Skin epidermis (tissue), 12 donors: Measurements from ENCODE around the gene RERE.
"Not testable (repeated sequence)": the region's sequence is repeated elsewhere in the genome, so short reads cannot be mapped to it uniquely, and the experiment has no call there.

Experiments used
- H3K27ac ChIP-seq, 21 experiments: fragments of 200-600 bp; sonication (generic) in 11 of 21; one replicate each; pipeline ENCODE4 v1.5.0; 2020; ENCODE audit warnings: mild to moderate bottlenecking in 3 of 21, inconsistent platforms in 2 of 21, moderate library complexity in 2 of 21
- H3K4me3 ChIP-seq, 7 experiments: fragments of 200-600 bp; sonication (generic) in 2 of 7; one replicate each; pipeline ENCODE4 v1.5.0; 2020; ENCODE audit warnings: inconsistent platforms in 2 of 7, mild to moderate bottlenecking in 2 of 7, moderate library complexity in 1 of 7

RERE gene

DNA sequence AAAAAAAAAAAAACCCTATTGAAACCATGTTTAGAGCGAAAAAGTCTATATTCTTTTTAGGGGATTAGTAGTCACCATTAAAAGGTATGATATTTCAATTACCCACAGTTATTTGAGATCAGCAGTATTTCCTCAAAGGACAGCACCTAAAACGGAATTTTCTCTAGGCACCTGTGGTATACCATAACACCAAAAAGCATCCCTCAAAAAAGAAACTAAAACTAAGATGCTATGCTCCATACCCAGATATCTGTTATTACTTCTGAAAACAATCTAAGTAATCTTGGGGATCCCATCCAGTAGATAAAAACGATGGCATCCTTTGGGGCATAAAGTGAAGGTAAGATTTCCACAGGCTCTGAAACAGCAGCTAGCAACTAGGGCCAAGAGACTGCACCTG lies 89.0 kb downstream of the RERE start:
- no peak overlapping the region for H3K4me3 ChIP-seq
- no peak overlapping the region for H3K27ac ChIP-seq

DNA sequence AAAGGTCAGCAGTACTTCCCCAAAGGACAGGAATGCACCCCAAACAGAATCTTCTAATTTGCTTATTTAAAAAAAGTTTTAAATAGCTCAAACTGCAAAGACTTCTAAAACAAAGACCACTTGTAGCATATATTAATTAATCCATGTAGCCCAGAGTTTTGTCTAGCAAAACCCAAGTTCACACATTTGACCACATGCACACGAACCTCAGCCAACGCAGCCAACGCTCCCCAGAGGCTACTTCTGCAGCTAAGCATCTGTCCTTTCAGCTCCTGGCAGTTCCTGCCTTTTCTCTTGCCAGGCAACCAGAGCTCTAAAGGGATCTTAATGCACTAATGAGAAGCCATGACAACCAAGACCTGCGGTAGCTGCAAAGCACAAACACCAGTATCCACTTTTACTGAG lies 89.6 kb downstream of the RERE start:
- no peak overlapping the region for H3K27ac ChIP-seq

DNA sequence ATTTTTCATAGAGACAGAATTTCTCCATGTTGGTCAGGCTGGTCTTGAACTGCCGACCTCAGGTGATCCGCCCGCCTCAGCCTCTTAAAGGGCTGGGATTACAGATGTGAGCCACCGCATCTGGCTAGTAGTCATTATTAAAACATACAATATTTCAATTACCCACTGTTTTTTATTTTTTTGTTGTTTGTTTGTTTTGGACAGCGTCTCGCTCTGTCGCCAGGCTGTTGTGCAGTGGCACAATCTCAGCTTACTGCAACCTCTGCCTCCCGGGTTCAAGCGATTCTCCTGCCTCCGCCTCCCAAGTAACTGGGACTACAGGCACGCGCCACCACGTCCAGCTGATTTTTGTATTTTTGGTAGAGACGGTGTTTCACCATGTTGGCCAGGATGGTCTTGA lies 90.1 kb downstream of the RERE start:
- H3K4me3 ChIP-seq, H3K27ac ChIP-seq: not testable (repeated sequence)

More for the DNA sequence above, 89.6 kb downstream of the RERE start:
- H3K4me3 ChIP-seq, result no peak overlapping the region

DNA sequence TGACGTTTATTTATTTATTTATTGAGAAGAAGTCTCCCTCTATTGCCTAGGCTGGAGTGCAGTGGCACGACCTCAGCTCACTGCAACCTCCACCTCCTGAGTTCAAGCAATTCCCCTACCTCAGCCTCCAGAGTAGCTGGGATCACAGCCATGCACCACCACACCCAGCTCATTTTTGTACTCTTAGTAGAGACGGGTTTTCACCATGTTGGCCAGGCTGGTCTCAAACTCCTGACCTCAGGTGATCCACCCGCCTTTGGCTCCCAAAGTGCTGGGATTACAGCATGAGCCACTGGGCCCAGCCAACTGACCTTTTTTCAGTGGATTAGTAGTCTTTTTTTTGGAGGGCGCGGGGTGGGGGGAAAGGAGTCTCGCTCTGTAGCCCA lies 90.6 kb downstream of the RERE start:
- not testable (repeated sequence) for H3K27ac ChIP-seq, H3K4me3 ChIP-seq

DNA sequence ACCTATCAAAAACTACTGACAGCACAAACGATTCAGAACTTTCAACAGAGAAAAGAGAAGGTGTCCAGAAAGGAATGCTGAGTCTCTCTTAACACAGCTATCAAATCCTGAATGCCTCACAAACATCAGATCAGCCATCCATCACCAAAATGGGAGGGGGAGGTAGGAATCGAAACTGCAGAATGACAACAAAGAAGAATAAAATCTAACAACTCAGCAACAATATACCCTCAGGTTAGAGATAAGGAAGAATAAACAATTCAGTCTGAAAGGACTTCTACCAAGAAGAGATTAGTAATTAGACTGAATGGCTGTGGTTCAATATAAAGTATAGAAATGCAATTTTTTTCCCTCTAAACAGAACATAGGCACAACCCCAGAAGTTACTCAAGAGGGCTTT lies 94.4 kb downstream of the RERE start:
- Histone ChIP-seq H3K4me3 (no peak overlapping the region), H3K27ac (no peak overlapping the region)

DNA sequence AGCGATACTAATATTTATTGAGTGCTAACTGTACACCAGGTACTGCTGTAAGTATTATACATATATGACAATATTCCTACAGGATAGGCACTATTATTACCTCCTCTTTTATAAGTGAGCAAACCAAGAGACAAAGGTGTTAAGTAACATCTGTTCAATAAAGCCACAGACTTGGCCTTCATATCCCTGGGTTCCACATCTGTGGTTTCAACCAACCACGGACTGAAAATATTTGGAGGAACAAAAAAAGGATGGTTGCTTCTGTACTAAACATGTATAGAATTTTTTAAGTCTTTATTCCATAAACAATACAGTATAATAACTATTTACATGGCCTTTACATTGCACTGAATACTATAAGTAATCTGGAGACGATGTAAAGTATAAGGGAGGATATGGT lies 95.1 kb downstream of the RERE start:
- no peak overlapping the region for H3K4me3 ChIP-seq

DNA sequence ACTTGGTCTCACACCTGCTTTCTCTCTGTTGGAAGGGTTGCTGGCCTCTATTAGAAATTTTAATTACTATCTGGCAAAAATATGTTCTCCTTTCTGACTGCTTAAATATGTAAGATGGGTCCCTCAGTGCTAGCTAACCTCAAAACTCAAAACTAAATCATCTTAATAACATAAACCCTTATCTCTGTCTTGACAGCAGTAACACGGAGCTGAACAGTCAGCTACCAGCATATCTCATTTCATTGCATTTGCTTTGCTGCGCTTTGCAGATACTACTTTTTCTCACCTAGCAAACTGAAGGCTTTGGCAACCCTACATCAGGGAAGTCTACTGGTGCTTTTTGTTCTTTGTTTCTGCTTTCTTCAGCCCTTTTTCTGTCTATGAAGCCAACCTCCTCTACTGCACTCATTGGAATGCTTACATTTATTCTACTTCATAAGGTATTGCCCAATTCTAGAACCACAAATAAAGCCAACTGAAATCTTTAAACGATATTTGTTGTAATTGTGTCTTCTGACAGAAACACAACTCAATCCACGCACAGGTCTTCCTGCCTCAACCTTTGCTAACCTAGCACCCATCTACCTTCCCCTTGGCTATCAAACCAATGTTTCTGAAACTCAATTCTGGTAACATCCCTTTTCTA lies 95.6 kb downstream of the RERE start:
- no peak overlapping the region for H3K27ac ChIP-seq

More for the DNA sequence above, 95.1 kb downstream of the RERE start:
- H3K27ac ChIP-seq, result no peak overlapping the region

DNA sequence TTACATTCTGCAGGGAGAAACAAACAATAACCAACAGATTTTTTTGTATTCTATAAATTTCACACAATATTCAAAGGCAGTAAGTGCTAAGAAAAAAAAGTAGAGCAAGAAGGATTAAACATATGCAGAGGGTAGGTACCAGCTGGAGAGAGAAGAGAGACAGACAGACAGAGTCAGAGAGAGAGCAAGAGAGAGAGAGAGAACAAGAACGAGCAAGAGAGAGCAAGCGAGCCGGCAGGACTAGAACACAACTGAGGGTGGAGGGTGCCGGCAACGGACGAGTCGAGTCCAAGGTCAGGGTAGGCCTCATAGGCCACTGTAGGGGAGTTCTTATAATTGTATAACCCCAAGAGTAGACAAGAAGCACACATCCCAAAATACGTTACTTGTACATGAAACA lies 97.1 kb downstream of the RERE start:
- H3K4me3 ChIP-seq, result no peak overlapping the region

More for the DNA sequence above, 95.6 kb downstream of the RERE start:
- H3K4me3 ChIP-seq, result no peak overlapping the region

DNA sequence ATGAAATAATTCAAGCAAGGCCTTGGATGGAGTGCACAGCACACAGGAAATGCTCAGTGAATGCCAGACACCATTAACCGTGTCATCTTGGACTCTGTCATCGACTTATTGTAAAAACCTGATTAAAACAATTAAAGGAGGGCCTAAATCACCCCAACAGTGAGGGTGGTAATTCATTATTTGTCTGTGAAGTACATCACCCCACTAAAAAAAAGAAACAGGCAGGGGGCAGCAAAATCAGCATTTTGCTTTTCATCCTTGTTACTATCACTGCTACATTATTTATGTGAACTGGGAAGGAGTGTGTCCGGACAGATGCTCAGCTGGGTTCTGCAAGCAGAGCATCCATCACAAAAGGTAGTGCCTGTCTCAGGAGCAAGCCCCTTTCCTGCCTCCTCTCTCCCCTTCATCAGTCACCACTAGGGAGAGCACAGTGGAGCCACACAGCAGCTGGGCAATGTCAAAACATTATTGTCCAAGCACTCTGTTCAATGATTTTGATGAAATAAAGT lies 98.5 kb downstream of the RERE start:
- no peak overlapping the region for H3K27ac ChIP-seq
- H3K4me3 ChIP-seq, result no peak overlapping the region

More for the DNA sequence above, 97.1 kb downstream of the RERE start:
- H3K27ac ChIP-seq, result no peak overlapping the region

DNA sequence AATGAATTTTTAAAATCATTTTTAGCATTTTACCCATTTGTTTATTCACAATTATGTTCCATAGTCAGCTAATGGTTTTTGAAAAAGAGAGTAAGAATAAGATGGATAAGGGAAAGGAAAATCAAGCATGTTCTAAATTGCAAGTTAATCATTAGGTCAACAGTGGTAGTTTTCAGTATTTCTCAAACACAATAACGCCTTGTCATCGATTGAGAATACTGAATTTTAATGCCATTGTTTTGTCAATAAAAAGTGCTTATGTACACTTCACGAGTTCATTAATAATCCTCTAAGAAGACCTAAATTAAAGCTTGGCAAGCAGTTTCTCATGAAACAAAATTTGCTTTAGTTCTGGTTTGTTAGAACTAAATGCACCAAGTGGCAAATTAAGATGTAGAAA lies 100.3 kb downstream of the RERE start:
- Histone ChIP-seq H3K4me3 (no peak overlapping the region), H3K27ac (no peak overlapping the region)

DNA sequence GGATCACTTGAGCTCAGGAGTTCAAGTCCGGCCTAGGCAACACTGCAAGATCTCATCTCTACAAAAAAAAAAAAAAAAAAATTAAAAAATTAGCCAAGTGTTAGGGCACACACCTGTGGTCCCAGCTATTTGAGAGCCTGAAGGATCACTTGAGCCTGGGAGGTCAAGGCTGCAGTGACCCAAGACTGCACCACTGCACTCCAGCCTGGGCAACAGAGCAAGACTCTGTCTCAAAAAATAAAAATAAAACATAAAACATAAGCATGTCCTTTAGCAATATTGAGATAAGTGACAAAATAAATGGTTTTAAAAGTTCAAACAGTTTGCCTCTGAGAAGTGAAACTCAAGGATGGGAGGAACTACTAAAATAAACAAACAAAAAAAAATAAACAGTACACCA lies 101.2 kb downstream of the RERE start:
- Histone ChIP-seq H3K27ac (no peak overlapping the region), H3K4me3 (no peak overlapping the region)

DNA sequence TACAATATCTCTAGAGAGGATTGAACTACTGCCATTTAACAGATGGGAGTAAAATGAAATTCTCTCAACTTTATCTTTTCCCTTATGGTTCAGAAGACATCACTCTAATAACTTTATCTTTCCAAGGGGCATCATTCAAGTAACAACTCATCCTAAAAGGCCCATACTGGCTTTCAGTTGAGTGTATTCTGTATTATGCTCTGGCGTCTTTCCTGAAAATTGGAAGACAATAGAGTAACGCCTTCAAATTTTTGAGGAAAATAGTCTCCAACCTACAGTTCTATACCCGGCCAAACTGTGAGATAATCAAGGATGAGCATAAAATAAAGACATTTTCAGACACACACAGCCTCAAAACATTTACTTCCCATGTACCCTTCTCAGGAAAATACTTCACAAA lies 103.3 kb downstream of the RERE start:
- no peak overlapping the region for H3K4me3 ChIP-seq
- no peak overlapping the region for H3K27ac ChIP-seq

DNA sequence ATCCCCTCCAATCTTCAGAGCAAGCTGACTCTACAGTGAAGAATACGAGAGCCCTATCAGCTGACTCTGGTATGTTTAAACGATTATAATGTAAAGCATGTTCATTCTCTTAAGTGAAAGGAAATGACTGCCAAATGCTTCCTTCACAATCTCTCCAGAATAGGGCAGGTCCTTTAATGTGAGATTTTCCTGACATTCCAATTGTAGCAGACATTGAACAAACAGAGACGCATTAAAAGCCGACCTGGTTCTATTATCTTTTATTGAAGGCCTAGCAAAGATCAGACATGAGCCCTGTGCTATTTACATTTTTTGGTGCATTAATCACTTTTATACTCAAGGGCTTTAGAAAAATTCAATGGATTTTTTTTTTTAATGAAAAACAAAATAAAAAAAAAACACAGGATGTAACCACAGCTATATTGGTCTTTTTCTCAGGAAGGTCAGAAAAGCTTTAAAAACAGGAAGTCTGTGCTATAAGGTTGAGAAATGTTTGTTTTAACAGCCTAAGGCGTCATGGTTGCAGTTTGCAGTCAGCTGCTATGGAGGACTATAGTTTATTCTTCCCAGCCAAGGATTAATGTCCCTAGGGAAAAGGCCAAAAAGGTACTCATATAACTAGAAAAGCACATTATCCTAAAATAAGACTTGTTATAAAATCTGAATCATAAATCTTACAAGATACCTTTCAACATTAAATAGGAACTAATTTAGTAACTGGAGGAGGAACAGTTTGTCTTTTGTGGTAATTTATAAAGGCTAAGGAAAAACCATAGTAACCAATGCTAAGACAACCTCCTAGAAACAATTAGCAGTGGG lies 104.8 kb downstream of the RERE start:
- H3K27ac ChIP-seq, result peak overlapping the region in 13 of 21 experiments; percentile 6 to 77 (median 41)
- no peak overlapping the region for H3K4me3 ChIP-seq

DNA sequence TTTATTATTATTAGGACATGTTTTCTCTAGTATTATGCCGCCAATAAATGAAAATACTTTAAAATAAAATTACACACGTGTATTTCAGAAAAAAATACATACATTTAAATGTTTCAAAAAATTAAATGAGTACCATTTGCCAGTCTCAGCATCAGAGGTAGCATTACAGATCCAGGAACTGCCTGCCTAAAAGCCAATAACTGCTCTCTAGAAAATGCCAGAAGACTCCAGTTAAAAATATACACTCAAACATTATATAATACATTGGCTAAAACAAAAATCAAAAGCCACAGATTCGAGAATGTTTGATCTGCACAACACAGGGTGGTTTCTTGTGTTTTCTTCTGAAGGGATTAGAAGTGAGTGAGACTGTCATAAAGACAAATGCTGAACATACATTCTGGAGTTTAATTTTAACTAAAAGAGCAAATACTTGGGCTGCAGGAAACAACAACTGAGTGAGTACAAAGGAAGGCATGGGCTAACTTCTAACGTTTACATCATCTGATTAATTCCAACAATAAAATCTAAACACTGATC lies 105.5 kb downstream of the RERE start:
- no peak overlapping the region for H3K4me3 ChIP-seq
- peak overlapping the region in 12 of 21 experiments; percentile 23 to 77 (median 42) for H3K27ac ChIP-seq

DNA sequence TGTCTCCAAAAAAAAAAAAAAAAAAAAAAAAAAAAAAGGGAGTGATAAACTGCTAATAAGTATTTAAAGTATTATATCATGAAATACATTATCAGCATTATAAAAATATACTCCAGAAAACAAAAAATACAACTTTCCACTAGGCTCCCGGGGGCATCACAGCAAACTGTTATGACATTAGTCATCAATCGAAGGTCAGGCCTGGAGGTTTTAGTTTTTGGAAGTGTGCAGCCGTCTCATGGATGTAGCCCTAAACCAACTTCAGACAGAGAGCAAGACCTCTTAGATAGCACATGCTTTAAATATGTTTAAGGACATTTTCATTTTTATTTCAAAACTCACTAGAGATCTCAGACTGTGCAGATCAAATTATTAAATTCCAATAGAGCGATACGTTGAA lies 106.3 kb downstream of the RERE start:
- H3K27ac ChIP-seq, result peak overlapping the region in 1 of 21 experiments; percentile 77
- no peak overlapping the region for H3K4me3 ChIP-seq

DNA sequence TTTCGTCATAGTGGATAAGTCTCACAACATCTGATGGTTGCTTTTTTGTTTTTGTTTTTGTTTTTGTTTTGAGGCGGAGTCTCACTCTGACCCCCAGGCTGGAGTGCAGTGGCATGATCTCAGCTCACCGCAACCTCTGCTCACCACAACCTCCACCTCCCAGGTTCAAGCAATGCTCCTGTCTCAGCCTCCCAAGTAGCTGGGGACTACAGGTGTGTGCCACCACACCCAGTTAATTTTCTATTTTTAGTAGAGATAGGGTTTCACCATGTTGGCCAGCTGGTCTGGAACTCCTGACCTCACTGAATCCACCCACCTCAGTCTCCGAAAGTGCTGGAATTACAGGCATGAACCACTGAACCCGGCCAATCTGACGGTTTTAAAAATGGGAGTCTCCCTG lies 109.2 kb downstream of the RERE start:
- Histone ChIP-seq H3K27ac (no peak overlapping the region), H3K4me3 (no peak overlapping the region)

DNA sequence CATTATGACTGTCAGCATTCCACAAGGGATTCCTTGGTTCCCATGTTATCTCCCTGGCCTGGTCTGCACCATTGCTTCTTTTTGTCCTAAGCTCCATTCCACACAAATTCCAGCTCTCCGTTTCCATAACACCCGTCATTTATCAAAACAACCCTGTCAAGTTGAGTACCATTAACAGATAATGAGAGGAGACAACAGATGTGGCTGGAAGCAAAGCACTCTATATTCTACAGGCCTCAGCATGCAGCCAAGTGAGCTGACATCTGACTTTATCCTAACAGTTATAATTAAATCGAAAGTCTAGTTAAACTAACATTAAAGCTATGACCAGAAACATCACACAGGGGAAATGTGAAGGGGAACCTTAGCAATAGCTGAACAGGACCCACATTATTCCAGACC lies 110.4 kb downstream of the RERE start:
- Histone ChIP-seq H3K27ac (no peak overlapping the region), H3K4me3 (no peak overlapping the region)

DNA sequence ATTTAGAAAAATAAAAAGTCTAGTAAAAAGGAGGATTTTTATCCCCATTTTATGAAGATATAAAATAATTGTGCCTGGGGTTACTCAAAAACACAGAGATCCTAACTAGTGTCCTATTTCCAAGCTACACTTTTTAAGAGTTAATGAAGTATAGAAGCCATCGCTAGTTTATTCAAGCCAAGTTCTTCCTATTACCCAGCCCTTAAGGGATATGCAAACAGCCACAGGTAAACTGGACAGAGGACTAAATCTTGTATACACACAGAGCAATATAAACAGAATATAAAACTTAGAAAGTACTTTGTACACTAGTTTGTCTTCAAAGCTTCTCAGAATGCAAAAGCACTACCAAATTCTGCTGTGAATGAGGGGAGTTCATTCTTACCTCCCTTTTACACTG lies 111.1 kb downstream of the RERE start:
- no peak overlapping the region for H3K27ac ChIP-seq
- no peak overlapping the region for H3K4me3 ChIP-seq

DNA sequence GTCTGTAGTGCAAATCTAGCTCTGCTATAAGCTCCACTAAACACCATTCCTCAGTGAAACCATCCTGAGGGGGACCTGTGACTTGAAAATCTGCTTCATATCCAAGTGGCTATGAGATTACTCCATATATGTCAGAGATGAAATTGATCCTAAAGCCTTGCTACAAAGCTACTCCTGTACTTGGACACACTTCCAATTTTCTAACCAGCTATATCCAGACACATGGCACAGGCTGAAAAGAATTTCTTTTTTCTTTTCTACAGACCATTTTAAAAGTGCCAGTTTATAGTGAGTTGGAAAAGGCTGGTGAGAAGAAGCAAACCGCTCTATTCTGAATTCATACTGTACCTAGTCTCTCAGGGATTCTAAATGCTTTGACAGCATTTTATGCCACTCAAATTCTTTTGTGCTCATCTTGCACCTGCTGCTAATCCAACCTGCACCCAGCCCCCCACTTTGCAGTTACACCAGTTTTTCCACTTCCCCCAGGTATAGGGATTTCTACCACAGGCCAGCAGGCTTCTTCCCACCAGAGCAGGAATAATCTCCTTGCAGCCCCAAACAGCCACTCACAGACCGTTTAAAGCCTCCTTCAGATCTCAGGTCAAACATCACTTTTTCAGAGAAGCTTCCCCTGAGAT lies 112.5 kb downstream of the RERE start:
- no peak overlapping the region for H3K4me3 ChIP-seq

More for the DNA sequence above, 112.5 kb downstream of the RERE start:
- H3K27ac ChIP-seq, result peak overlapping the region in 1 of 21 experiments; percentile 19
